ENCODE data around the gene SERP1.

- TF ChIP-seq, protein P1, sequence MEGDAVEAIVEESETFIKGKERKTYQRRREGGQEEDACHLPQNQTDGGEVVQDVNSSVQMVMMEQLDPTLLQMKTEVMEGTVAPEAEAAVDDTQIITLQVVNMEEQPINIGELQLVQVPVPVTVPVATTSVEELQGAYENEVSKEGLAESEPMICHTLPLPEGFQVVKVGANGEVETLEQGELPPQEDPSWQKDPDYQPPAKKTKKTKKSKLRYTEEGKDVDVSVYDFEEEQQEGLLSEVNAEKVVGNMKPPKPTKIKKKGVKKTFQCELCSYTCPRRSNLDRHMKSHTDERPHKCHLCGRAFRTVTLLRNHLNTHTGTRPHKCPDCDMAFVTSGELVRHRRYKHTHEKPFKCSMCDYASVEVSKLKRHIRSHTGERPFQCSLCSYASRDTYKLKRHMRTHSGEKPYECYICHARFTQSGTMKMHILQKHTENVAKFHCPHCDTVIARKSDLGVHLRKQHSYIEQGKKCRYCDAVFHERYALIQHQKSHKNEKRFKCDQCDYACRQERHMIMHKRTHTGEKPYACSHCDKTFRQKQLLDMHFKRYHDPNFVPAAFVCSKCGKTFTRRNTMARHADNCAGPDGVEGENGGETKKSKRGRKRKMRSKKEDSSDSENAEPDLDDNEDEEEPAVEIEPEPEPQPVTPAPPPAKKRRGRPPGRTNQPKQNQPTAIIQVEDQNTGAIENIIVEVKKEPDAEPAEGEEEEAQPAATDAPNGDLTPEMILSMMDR (IDR thresholded peaks at IDR 0.05) = no peak
- TF ChIP-seq POLR2AphosphoS5 (IDR thresholded peaks at IDR 0.05) = no peak
- no peak for TF ChIP-seq EP300 (IDR thresholded peaks at IDR 0.05; ENCODE audit: low read depth)
- no peak for TF ChIP-seq POLR2A (IDR thresholded peaks at IDR 0.05)
Measured at GRCh38 chr3:150594150-150594549, 47.9 kb upstream of the SERP1 start.

Data from transverse colon (tissue), 4 donors.